Kidney (tissue), 14 donors: ENCODE measurements around the gene INVS. TPM values are rescaled to one million over a fixed set of nuclear protein-coding genes. Genes with fewer than 3 reads are reported as not detected.
"Not testable (repeated sequence)": the region's sequence is repeated elsewhere in the genome, so short reads cannot be mapped to it uniquely, and the experiment has no call there.

Experiments
- DNase-seq, 5 donors: peaks; one replicate each; pipeline ENCODE4 v3.0.0-alpha.2; 2013 to 2020
- FAIRE-seq: peaks from 2 replicates; lab custom pipeline; 2012; peaks lifted over from hg19 to GRCh38; lab: Jason Lieb, UNC
- H3K27ac ChIP-seq, 2 donors: one replicate each; pipeline ENCODE4 v1.7.0; 2013; ENCODE audit warnings: low read depth in 2 of 2, low read length in 2 of 2, inconsistent platforms in 1 of 2
- H3K27me3 ChIP-seq: one replicate; pipeline ENCODE4 v1.7.1; 2013; ENCODE audit warnings: low read length, inconsistent platforms; ENCODE audit not compliant: control insufficient read depth, insufficient read depth
- H3K36me3 ChIP-seq, 3 donors: one replicate each; pipeline versions ENCODE4 v1.7.0 to v1.7.1; 2013; ENCODE audit warnings: low read length in 3 of 3, control low read depth in 1 of 3, inconsistent platforms in 1 of 3; ENCODE audit not compliant: insufficient read depth in 3 of 3, control insufficient read depth in 2 of 3
- H3K4me1 ChIP-seq, 3 donors: one replicate each; pipeline versions ENCODE4 v1.7.0 to v1.7.1; 2013; ENCODE audit warnings: low read length in 3 of 3, inconsistent platforms in 1 of 3, low read depth in 1 of 3; ENCODE audit not compliant: control insufficient read depth in 2 of 3, insufficient read depth in 2 of 3
- H3K4me3 ChIP-seq, 3 donors: one replicate each; pipeline versions ENCODE4 v1.7.0 to v1.8.1; 2013; ENCODE audit warnings: low read length in 3 of 3, control low read depth in 1 of 3, inconsistent platforms in 1 of 3
- H3K9ac ChIP-seq, 3 donors: one replicate each; pipeline versions ENCODE4 v1.7.0 to v1.7.1; 2013; ENCODE audit warnings: low read length in 3 of 3, control low read depth in 1 of 3, inconsistent platforms in 1 of 3
- H3K9me3 ChIP-seq, 3 donors: one replicate each; pipeline versions ENCODE4 v1.7.0 to v1.7.1; 2013; ENCODE audit warnings: low read length in 3 of 3, control low read depth in 1 of 3, inconsistent platforms in 1 of 3; ENCODE audit not compliant: control insufficient read depth in 2 of 3, insufficient read depth in 1 of 3
- CTCF ChIP-seq: IDR thresholded peaks from 3 replicates; pipeline ENCODE4 v1.5.1; 2012; ENCODE audit warnings: mild to moderate bottlenecking, moderate library complexity, borderline replicate concordance; ENCODE audit not compliant: insufficient read depth; ENCODE audit errors: extremely low read depth
- intact Hi-C: fragments of 100-400 bp; cut with DNase I; formaldehyde crosslinking; loops from one replicate; pipeline ENCODE4 v1.11.1; 2022
- polyA plus RNA-seq: library from polyadenylated mRNA; stranded (reverse); fragments of 350-450 nt; fragmentation: Illumina TruSeq; extraction: RNeasy Lipid Tissue Mini Kit (QIAGEN cat#74804); gene quantifications from one replicate; pipeline ENCODE4 v1.2.3, GENCODE V29; 2014; ENCODE audit warnings: low read depth, low replicate concordance; ENCODE audit not compliant: insufficient read depth
- total RNA-seq: library from RNA; stranded (reverse); fragmentation: NEBNext Ultra II Directional; extraction: Animal tissue kit (Norgen Biotek cat#: 25700); gene quantifications from one replicate; pipeline ENCODE4 v1.2.1, GENCODE V29; 2021
- donor health status: control.
- donor health status: control.
- donor health status: control.
- donor health status: control.
- donor health status: control.
- donor health status: DM: yes; HTN: yes; CAD: no.
- donor health status: Normal renal cell carcinoma (clear cell type).

INVS gene
- total and polyA plus RNA-seq, 2 donors from 2014 or later: 7.1 to 19.7 TPM

DNA sequence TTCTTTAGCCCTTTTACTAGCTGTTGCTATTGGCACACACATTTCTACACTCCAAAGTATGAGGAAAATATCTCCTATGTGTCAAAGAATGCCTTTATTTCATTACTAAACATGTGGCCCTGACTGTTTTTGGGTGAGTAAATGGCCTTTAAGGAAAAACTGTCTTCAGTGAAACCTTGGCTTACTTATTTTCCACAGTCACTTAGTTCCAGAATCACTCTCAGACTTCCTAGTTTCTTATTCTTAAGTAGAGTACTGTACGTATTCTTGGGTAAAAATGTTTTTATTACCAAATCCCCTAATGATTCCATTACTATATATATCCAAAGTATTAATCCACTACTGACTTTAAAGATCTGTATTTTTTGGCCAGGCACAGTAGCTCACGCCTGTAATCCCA is 27.8 kb upstream of the INVS start:
- intact Hi-C loops: no loop called here
- no peak overlapping the region for H3K9ac ChIP-seq
- no peak overlapping the region for H3K4me3 ChIP-seq
- H3K27ac ChIP-seq: no peak overlapping the region
- H3K36me3 ChIP-seq: no peaks in the 10 kb centered on the region
- no peak for DNase-seq
- no peaks in the 10 kb centered on the region for H3K9me3 ChIP-seq
- no peak for TF ChIP-seq CTCF
- FAIRE-seq: no peak
- peaks cover 0 to 4% (median 0%) of the 10 kb centered on the region in 3 donors for H3K4me1 ChIP-seq
- no peaks in the 10 kb centered on the region for H3K27me3 ChIP-seq

DNA sequence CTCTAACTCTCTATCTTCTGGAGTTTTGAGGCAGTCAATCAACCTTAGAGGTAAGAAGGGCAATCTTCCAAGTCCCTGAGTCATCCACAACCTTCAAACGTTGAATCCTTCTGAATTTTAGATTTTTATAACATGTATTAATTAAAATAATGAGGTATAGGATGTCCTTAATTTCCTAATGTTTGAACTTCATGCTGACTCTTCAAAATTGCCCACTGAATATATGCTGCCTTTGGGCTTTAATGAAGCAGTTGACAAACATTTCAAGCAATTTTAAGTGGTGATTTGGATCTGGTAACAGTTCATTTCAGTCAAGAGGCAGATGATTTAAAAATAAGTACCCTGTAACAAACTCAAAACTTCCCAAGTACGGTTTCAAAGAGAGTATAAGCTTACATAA is 26.2 kb upstream of the INVS start:
- FAIRE-seq (no peak), DNase-seq (no peak)
- Histone ChIP-seq H3K9me3 (no peaks in the 10 kb centered on the region), H3K4me1 (peaks cover 0 to 4% (median 0%) of the 10 kb centered on the region in 3 donors), H3K9ac (no peak overlapping the region), H3K27ac (no peak overlapping the region), H3K4me3 (no peak overlapping the region), H3K27me3 (no peaks in the 10 kb centered on the region), H3K36me3 (no peaks in the 10 kb centered on the region)
- intact Hi-C loops: no loop called here
- TF ChIP-seq CTCF: no peak

DNA sequence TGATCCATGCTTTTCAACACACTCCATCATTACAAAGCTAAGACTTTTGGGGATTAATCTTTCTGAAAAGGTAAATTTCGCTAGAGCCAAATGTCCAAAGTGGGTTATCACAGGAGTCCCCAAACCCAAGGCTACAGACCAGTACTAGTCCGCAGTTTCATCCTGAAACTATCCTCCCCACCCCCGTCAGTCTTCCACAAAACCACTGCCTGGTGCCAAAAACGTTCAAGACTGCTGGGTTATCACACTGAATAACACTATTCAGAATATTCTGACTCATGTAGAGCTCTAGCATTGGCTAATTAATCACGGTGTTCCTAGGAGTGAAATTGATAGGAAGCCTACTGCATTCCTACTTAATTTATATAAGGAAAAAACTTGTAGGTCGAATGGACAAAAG is 24.9 kb upstream of the INVS start:
- FAIRE-seq: no peak
- no peak for DNase-seq
- TF ChIP-seq CTCF: no peak

DNA sequence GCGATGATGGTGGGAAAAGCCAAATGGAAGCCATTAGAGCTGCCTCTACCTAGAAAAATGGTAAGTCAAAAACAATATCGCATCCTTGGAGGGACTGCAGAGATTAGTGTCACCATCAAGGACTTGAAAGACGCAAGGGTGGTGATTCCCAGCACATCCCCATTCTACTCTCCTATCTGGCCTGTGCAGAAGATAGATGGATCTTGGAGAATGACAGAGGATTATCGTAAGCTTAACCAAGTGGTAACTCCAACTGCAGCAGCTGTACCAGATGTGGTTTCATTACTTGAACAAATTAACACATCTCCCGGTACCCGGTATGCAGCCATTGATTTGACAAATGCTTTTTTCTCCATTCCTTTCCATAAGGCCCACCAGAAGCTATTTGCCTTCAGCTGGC is 24.1 kb upstream of the INVS start:
- H3K36me3 ChIP-seq: no peaks in the 10 kb centered on the region
- H3K27ac ChIP-seq: no peak overlapping the region
- no peak for FAIRE-seq
- peaks cover 0 to 4% (median 0%) of the 10 kb centered on the region in 3 donors for H3K4me1 ChIP-seq
- no peaks in the 10 kb centered on the region for H3K27me3 ChIP-seq
- intact Hi-C loops: no loop called here
- no peak overlapping the region for H3K9ac ChIP-seq
- H3K9me3 ChIP-seq: no peaks in the 10 kb centered on the region
- DNase-seq: no peak
- no peak overlapping the region for H3K4me3 ChIP-seq
- no peak for TF ChIP-seq CTCF

More for the DNA sequence above, 24.9 kb upstream of the INVS start:
- Histone ChIP-seq H3K4me3 (no peak overlapping the region), H3K27ac (no peak overlapping the region), H3K27me3 (no peaks in the 10 kb centered on the region), H3K4me1 (peaks cover 0 to 4% (median 0%) of the 10 kb centered on the region in 3 donors), H3K36me3 (no peaks in the 10 kb centered on the region), H3K9me3 (no peaks in the 10 kb centered on the region), H3K9ac (no peak overlapping the region)
- intact Hi-C loops: no loop called here

DNA sequence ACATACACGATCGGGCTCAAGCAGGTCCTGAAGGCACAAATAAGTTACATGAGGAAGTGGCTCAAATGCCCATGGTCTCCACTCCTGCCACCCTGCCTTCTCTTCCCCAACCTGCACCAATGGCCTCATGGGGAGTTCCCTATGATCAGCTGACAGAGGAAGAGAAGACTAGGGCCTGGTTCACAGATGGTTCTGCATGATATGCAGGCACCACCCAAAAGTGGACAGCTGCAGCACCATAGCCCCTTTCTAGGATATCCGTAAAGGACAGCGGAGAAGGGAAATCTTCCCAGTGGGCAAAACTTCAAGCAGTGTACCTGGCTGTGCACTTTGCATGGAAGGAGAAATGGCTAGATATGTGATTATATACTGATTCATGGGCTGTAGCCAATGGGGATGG is 22.8 kb upstream of the INVS start:
- H3K9me3 ChIP-seq, DNase-seq, H3K4me1 ChIP-seq, H3K27ac ChIP-seq, intact Hi-C loops, H3K36me3 ChIP-seq, FAIRE-seq, H3K27me3 ChIP-seq, H3K9ac ChIP-seq, H3K4me3 ChIP-seq: not testable (repeated sequence)
